H9 (cell line): ENCODE measurements around the gene MIS18A. TPM values are rescaled to one million over a fixed set of nuclear protein-coding genes. Genes with fewer than 3 reads are reported as not detected.

ENCODE experiments used
- DNase-seq: peaks from one replicate; pipeline ENCODE4 v3.0.0-alpha.2; 2017
- H2AFZ ChIP-seq: one replicate; pipeline ENCODE4 v1.6.1; 2013; ENCODE audit warnings: mild to moderate bottlenecking, low read length, control low read depth, moderate library complexity
- H2AK5ac ChIP-seq: 2 replicates; pipeline ENCODE4 v1.6.1; 2013; ENCODE audit warnings: low read length, control low read depth, mixed read lengths; ENCODE audit not compliant: insufficient read length
- H2BK120ac ChIP-seq: one replicate; pipeline ENCODE4 v1.6.1; 2013; ENCODE audit warnings: low read depth, mild to moderate bottlenecking, low read length, control low read depth, inconsistent platforms; ENCODE audit not compliant: poor library complexity, severe bottlenecking
- H2BK12ac ChIP-seq: 2 replicates; pipeline ENCODE4 v1.6.1; 2013; ENCODE audit warnings: low read length, control low read depth, mixed read lengths, low read depth; ENCODE audit not compliant: insufficient read length
- H2BK15ac ChIP-seq: 2 replicates; pipeline ENCODE4 v1.6.1; 2013; ENCODE audit warnings: low read depth, low read length, control low read depth
- H2BK20ac ChIP-seq: one replicate; pipeline ENCODE4 v1.6.1; 2013; ENCODE audit warnings: low read depth, mild to moderate bottlenecking, low read length, control low read depth, inconsistent platforms; ENCODE audit not compliant: poor library complexity, severe bottlenecking
- H2BK5ac ChIP-seq: 2 replicates; pipeline ENCODE4 v1.6.1; 2013; ENCODE audit warnings: low read length, control low read depth, mixed read lengths; ENCODE audit not compliant: insufficient read length
- H3K14ac ChIP-seq: 2 replicates; pipeline ENCODE4 v1.6.1; 2013; ENCODE audit warnings: low read length, control low read depth; ENCODE audit not compliant: insufficient read depth
- H3K18ac ChIP-seq: 2 replicates; pipeline ENCODE4 v1.6.1; 2013; ENCODE audit warnings: low read depth, mild to moderate bottlenecking, mixed read lengths, low read length, control low read depth; ENCODE audit not compliant: insufficient read length
- H3K23ac ChIP-seq: 2 replicates; pipeline ENCODE4 v1.6.1; 2013; ENCODE audit warnings: low read length, control low read depth, mixed read lengths, low read depth; ENCODE audit not compliant: insufficient read length
- H3K23me2 ChIP-seq: 2 replicates; pipeline ENCODE4 v1.6.1; 2013; ENCODE audit warnings: low read depth, mild to moderate bottlenecking, mixed read lengths, low read length, control low read depth; ENCODE audit not compliant: insufficient read length, poor library complexity, severe bottlenecking
- H3K27ac ChIP-seq: 2 replicates; pipeline ENCODE4 v1.5.1; 2013; ENCODE audit warnings: low read length, control low read depth, mixed read lengths, low read depth; ENCODE audit not compliant: insufficient read length
- H3K27me3 ChIP-seq: 2 replicates; pipeline ENCODE4 v1.6.1; 2013; ENCODE audit warnings: low read length, control low read depth, inconsistent platforms; ENCODE audit not compliant: insufficient read depth
- H3K4ac ChIP-seq: 2 replicates; pipeline ENCODE4 v1.6.1; 2013; ENCODE audit warnings: low read depth, mild to moderate bottlenecking, control low read depth, inconsistent platforms, low read length, moderate library complexity
- H3K4me1 ChIP-seq: 2 replicates; pipeline ENCODE4 v1.6.1; 2013; ENCODE audit warnings: low read length, control low read depth, inconsistent platforms; ENCODE audit not compliant: insufficient read depth
- H3K4me2 ChIP-seq: 2 replicates; pipeline ENCODE4 v1.6.1; 2013; ENCODE audit warnings: low read length, control low read depth, mixed read lengths; ENCODE audit not compliant: insufficient read length, insufficient read depth
- H3K56ac ChIP-seq: 2 replicates; pipeline ENCODE4 v1.6.1; 2013; ENCODE audit warnings: low read depth, mild to moderate bottlenecking, mixed read lengths, low read length, control low read depth; ENCODE audit not compliant: insufficient read length
- H3K79me1 ChIP-seq: 2 replicates; pipeline ENCODE4 v1.6.1; 2013; ENCODE audit warnings: low read depth, mild to moderate bottlenecking, moderate library complexity, low read length, control low read depth, inconsistent platforms; ENCODE audit not compliant: insufficient read depth, poor library complexity, severe bottlenecking
- H3K79me2 ChIP-seq: 2 replicates; pipeline ENCODE4 v1.6.1; 2013; ENCODE audit warnings: low read length, control low read depth, inconsistent platforms; ENCODE audit not compliant: insufficient read depth
- H3K9ac ChIP-seq: 2 replicates; pipeline ENCODE4 v1.6.1; 2013; ENCODE audit warnings: low read length, control low read depth, mixed read lengths; ENCODE audit not compliant: insufficient read length; ENCODE audit errors: extremely low read depth
- H3K9me3 ChIP-seq: one replicate; pipeline ENCODE4 v1.6.1; 2013; ENCODE audit warnings: low read depth, low read length, inconsistent platforms; ENCODE audit not compliant: control insufficient read depth
- H3T11ph ChIP-seq: one replicate; pipeline ENCODE4 v1.6.1; 2013; ENCODE audit warnings: mild to moderate bottlenecking, low read length, control low read depth, inconsistent platforms
- H4K20me1 ChIP-seq: one replicate; pipeline ENCODE4 v1.6.1; 2013; ENCODE audit not compliant: control insufficient read depth, insufficient read length, insufficient read depth
- H4K5ac ChIP-seq: 2 replicates; pipeline ENCODE4 v1.6.1; 2013; ENCODE audit warnings: low read depth, mild to moderate bottlenecking, mixed read lengths, low read length, control low read depth; ENCODE audit not compliant: insufficient read length
- H4K8ac ChIP-seq: replicated peaks from 2 replicates; pipeline ENCODE4 v1.6.1; 2013; ENCODE audit warnings: low read length, control low read depth, mixed read lengths, low read depth; ENCODE audit not compliant: insufficient read length
- H4K91ac ChIP-seq: 2 replicates; pipeline ENCODE4 v1.6.1; 2013; ENCODE audit warnings: low read depth, mild to moderate bottlenecking, moderate library complexity, mixed read lengths, low read length, control low read depth; ENCODE audit not compliant: insufficient read length
- H3K27ac Mint-ChIP-seq, 3 experiments: 2 replicates in 2 of 3; 3 replicates in 1 of 3; pipeline ENCODE4 v1.8.0; 2020 to 2021; ENCODE audit warnings: mixed read lengths in 3 of 3, mild to moderate bottlenecking in 1 of 3, moderate library complexity in 1 of 3
- H3K27me3 Mint-ChIP-seq: 2 replicates; pipeline ENCODE4 v1.8.0; 2021; ENCODE audit warnings: low read depth, mild to moderate bottlenecking, moderate library complexity, mixed read lengths
- H3K36me3 Mint-ChIP-seq, 3 experiments: 2 replicates in 2 of 3; 3 replicates in 1 of 3; pipeline ENCODE4 v1.8.0; 2020 to 2021; ENCODE audit warnings: low read depth in 3 of 3, mixed read lengths in 3 of 3; ENCODE audit not compliant: insufficient read depth in 1 of 3
- H3K4me1 Mint-ChIP-seq, 2 experiments: 2 replicates each; pipeline ENCODE4 v1.8.0; 2020; ENCODE audit warnings: mixed read lengths in 2 of 2
- H3K4me3 Mint-ChIP-seq, 2 experiments: 2 replicates in 1 of 2; 3 replicates in 1 of 2; pipeline ENCODE4 v1.8.0; 2020 to 2021; ENCODE audit warnings: mild to moderate bottlenecking in 2 of 2, mixed read lengths in 2 of 2, moderate library complexity in 1 of 2
- H3K9me3 Mint-ChIP-seq, 2 experiments: 2 replicates in 1 of 2; 3 replicates in 1 of 2; pipeline ENCODE4 v1.8.0; 2020; ENCODE audit warnings: mild to moderate bottlenecking in 2 of 2, mixed read lengths in 2 of 2, moderate library complexity in 1 of 2
- WGBS: extraction: QIAGEN DNeasy Blood & Tissue Kit; methylation state at CpG from one replicate; pipeline ENCODE4 v1.1.7; 2013; ENCODE audit warnings: missing lambda C conversion rate, low lambda C conversion rate, mixed read lengths; ENCODE audit not compliant: insufficient read length; ENCODE audit errors: extremely low coverage; 5-methylcytosine and 5-hydroxymethylcytosine counted together
- total RNA-seq: library from RNA; stranded (reverse); gene quantifications from 2 replicates; pipeline ENCODE4 v1.2.1, GENCODE V29; 2021
- TF ChIP-seq, protein P1 (sequence below): fragments of 200-600 bp; sonication (generic); conservative IDR thresholded peaks from 3 replicates; pipeline ENCODE4 v1.8.0; 2021; ENCODE audit warnings: antibody characterized with exemption, mild to moderate bottlenecking

MIS18A gene
- total RNA-seq, 1 experiment from 2014 or later = 56.5 TPM

DNA sequence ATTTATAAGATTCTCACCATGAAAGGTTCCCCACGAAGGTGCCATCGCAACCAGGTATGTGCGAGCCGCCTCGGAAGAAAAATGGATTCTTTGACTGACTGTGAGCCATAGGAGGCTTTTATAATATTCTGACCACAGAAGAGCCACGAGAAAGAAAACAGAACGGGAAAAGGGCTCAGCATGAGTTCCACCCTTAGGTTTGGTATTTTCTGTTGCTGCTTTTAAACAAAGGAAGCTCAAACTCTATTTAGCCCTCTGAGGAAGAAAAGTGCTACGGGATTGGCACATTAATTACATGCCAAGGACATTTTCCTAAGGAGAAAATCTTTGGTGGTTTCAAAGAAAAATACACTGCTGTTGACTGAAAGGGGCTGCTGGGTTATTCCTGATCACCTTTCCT lies 39.3 kb downstream of the MIS18A start:
- no peaks in the 10 kb centered on the region for H3K27me3 ChIP-seq
- no peaks in the 10 kb centered on the region for H3K79me1 ChIP-seq

More for the DNA sequence above, 39.3 kb downstream of the MIS18A start:
- TF ChIP-seq, protein P1, sequence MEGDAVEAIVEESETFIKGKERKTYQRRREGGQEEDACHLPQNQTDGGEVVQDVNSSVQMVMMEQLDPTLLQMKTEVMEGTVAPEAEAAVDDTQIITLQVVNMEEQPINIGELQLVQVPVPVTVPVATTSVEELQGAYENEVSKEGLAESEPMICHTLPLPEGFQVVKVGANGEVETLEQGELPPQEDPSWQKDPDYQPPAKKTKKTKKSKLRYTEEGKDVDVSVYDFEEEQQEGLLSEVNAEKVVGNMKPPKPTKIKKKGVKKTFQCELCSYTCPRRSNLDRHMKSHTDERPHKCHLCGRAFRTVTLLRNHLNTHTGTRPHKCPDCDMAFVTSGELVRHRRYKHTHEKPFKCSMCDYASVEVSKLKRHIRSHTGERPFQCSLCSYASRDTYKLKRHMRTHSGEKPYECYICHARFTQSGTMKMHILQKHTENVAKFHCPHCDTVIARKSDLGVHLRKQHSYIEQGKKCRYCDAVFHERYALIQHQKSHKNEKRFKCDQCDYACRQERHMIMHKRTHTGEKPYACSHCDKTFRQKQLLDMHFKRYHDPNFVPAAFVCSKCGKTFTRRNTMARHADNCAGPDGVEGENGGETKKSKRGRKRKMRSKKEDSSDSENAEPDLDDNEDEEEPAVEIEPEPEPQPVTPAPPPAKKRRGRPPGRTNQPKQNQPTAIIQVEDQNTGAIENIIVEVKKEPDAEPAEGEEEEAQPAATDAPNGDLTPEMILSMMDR = no peak
- Histone ChIP-seq H2AFZ (no peak overlapping the region), H4K20me1 (no peaks in the 10 kb centered on the region), H3K4me2 (no peak overlapping the region), H3K9ac (no peak overlapping the region), H4K8ac (no peak overlapping the region), H2BK12ac (no peak overlapping the region), H3K56ac (no peak overlapping the region), H3K4ac (no peak overlapping the region), H3K23me2 (no peaks in the 10 kb centered on the region), H3K18ac (no peak overlapping the region), H3K4me1 (no peaks in the 10 kb centered on the region), H3K14ac (no peak overlapping the region), H3K27ac (no peak overlapping the region), H2AK5ac (no peak overlapping the region), H2BK15ac (no peak overlapping the region), H3K23ac (no peak overlapping the region), H3T11ph (no peak overlapping the region), H2BK120ac (no peak overlapping the region), H4K91ac (no peak overlapping the region), H2BK5ac (no peak overlapping the region), H3K9me3 (no peaks in the 10 kb centered on the region), H2BK20ac (no peak overlapping the region), H3K79me2 (no peaks in the 10 kb centered on the region), H4K5ac (no peak overlapping the region)
- no peak for DNase-seq
- peaks cover 0 to 6% (median 3%) of the 10 kb centered on the region in 3 experiments; a peak in 4 of 7 replicates for H3K36me3 Mint-ChIP-seq
- no peak overlapping the region for H3K4me3 Mint-ChIP-seq
- H3K27ac Mint-ChIP-seq = peak overlapping the region in 1 of 3 experiments; percentile 35; a peak in 1 of 7 replicates
- peaks cover 4% of the 10 kb centered on the region for H3K27me3 Mint-ChIP-seq
- no CpG with 5 or more reads among the region's 8 CpGs for WGBS
- H3K9me3 Mint-ChIP-seq = peaks cover 8 to 12% of the 10 kb centered on the region in 2 experiments; a peak in 4 of 5 replicates
- H3K4me1 Mint-ChIP-seq = peaks cover 4 to 12% of the 10 kb centered on the region in 2 experiments; a peak in 2 of 4 replicates
